HepG2 (cell line): ENCODE results near the gene DOK5. TPM values are rescaled to one million over a fixed set of nuclear protein-coding genes. Genes with fewer than 3 reads are reported as not detected.

Experiments
- KLF12 ChIP-seq: sonication (generic); formaldehyde crosslinking; IDR thresholded peaks from 2 replicates; pipeline ENCODE4 v1.4.0; 2020; ENCODE audit warnings: missing genetic modification reagents, borderline replicate concordance
- SNAPC4 ChIP-seq: sonication (generic); formaldehyde crosslinking; IDR thresholded peaks from 2 replicates; pipeline ENCODE4 v1.4.0; 2020; ENCODE audit warnings: mild to moderate bottlenecking, missing genetic modification reagents
- ZNF17 ChIP-seq: sonication (generic); formaldehyde crosslinking; IDR thresholded peaks from 2 replicates; pipeline ENCODE4 v1.5.0; 2020; ENCODE audit warnings: mild to moderate bottlenecking, missing genetic modification reagents
- ZNF317 ChIP-seq: sonication (generic); formaldehyde crosslinking; IDR thresholded peaks from 2 replicates; pipeline ENCODE4 v1.5.0; 2020; ENCODE audit warnings: mild to moderate bottlenecking, missing genetic modification reagents
- ZNF614 ChIP-seq: IDR thresholded peaks from 2 replicates; pipeline ENCODE4 v1.6.1; 2018; ENCODE audit warnings: missing biosample characterization, missing genetic modification reagents, inconsistent platforms, borderline replicate concordance
- polyA plus RNA-seq, 8 experiments: library from polyadenylated mRNA; depleted of rRNA in 3 of 8; stranded (reverse) in 7 of 8; unstranded in 1 of 8; fragments of >200 nt; fragmentation: Illumina TruSeq in 4 of 8; extraction: Trizol in 4 of 8; gene quantifications; 2 replicates each; pipeline versions ENCODE4 v1.2.1 to v1.2.3, GENCODE V29; 2011 to 2016; ENCODE audit warnings: low read depth in 4 of 8, missing spikeins in 1 of 8, mixed read lengths in 1 of 8; ENCODE audit not compliant: insufficient read depth in 1 of 8
- total RNA-seq, 5 experiments: library from RNA; depleted of rRNA; stranded (reverse); fragments of >200 nt; fragmentation: Illumina TruSeq; extraction: Trizol; gene quantifications; 2 replicates each; pipeline ENCODE4 v1.2.3, GENCODE V29; 2016; ENCODE audit warnings: low read depth in 1 of 5
- TF ChIP-seq, protein P1 (sequence below): sonication (generic); formaldehyde crosslinking; IDR thresholded peaks from 2 replicates; pipeline ENCODE4 v1.4.0; 2020; ENCODE audit warnings: missing genetic modification reagents

The DOK5 gene
- total and polyA plus RNA-seq, 2 of the 13 experiments (the other 11 are each of a cell fraction or from before 2014, with no cell fraction given), result not detected

- no peak for TF ChIP-seq SNAPC4 (CRISPR knock-in tag)
- 0 out of 2 replicates have a peak, but pooled peaks have one; percentile 24 for TF ChIP-seq KLF12 (CRISPR knock-in tag)
- TF ChIP-seq, protein P1, sequence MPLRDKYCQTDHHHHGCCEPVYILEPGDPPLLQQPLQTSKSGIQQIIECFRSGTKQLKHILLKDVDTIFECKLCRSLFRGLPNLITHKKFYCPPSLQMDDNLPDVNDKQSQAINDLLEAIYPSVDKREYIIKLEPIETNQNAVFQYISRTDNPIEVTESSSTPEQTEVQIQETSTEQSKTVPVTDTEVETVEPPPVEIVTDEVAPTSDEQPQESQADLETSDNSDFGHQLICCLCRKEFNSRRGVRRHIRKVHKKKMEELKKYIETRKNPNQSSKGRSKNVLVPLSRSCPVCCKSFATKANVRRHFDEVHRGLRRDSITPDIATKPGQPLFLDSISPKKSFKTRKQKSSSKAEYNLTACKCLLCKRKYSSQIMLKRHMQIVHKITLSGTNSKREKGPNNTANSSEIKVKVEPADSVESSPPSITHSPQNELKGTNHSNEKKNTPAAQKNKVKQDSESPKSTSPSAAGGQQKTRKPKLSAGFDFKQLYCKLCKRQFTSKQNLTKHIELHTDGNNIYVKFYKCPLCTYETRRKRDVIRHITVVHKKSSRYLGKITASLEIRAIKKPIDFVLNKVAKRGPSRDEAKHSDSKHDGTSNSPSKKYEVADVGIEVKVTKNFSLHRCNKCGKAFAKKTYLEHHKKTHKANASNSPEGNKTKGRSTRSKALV (CRISPR knock-in tag), result 0 out of 2 replicates have a peak, but pooled peaks have one; percentile 30
- peak; percentile 33; the same call in 1 of the 2 replicates for TF ChIP-seq ZNF614
- no peak for TF ChIP-seq ZNF317 (CRISPR knock-in tag)
- no peak for TF ChIP-seq ZNF17 (CRISPR knock-in tag)
Observed at GRCh38 chr20:54649511-54649962, 174.1 kb downstream of the DOK5 start (continued).
